ENCODE results near the gene PDE2A. TPM values are rescaled to one million over a fixed set of nuclear protein-coding genes. Genes with fewer than 3 reads are reported as not detected.

PDE2A gene
- total RNA-seq, 1 donor from 2014 or later = 403 TPM

DNA sequence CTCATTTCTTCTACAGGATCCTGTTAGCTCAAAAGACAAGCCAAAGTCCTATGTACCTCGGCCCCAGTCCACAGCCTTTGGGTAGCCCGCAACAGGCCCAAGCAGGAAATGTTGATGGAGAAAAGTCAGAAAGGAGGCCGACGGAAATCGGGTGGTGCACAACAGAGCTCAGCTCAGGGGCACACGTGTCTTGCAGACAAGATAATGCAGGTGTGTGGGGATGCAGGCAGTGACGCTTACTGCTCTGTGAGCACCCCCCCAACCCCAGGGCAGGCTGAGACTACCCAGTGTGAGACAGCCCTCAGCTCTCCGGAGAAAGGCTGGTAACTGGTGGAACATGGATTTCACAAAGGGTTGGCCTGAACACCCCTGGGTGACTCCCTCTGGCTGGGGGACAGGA, 4.3 kb upstream of the PDE2A start:
- Histone ChIP-seq H3K27ac (no peak overlapping the region), H3K4me1 (no peaks in the 10 kb centered on the region), H3K4me3 (no peak overlapping the region), H3K36me3 (no peaks in the 10 kb centered on the region), H3K9me3 (no peaks in the 10 kb centered on the region), H3K27me3 (peaks cover 17% of the 10 kb centered on the region)
- TF ChIP-seq, protein P1, sequence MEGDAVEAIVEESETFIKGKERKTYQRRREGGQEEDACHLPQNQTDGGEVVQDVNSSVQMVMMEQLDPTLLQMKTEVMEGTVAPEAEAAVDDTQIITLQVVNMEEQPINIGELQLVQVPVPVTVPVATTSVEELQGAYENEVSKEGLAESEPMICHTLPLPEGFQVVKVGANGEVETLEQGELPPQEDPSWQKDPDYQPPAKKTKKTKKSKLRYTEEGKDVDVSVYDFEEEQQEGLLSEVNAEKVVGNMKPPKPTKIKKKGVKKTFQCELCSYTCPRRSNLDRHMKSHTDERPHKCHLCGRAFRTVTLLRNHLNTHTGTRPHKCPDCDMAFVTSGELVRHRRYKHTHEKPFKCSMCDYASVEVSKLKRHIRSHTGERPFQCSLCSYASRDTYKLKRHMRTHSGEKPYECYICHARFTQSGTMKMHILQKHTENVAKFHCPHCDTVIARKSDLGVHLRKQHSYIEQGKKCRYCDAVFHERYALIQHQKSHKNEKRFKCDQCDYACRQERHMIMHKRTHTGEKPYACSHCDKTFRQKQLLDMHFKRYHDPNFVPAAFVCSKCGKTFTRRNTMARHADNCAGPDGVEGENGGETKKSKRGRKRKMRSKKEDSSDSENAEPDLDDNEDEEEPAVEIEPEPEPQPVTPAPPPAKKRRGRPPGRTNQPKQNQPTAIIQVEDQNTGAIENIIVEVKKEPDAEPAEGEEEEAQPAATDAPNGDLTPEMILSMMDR (IDR thresholded peaks at IDR 0.05) = no peak
- no peak for DNase-seq (ENCODE audit: low spot score in 2 of 2)
- intact Hi-C loops (cut with DNase I) = no loop called here

GRCh38 chr11:72676861-72677341, 2.7 kb upstream of the PDE2A start:
- H3K36me3 ChIP-seq = no peaks in the 10 kb centered on the region
- no peak overlapping the region for H3K27ac ChIP-seq
- intact Hi-C loops (cut with DNase I) = no loop called here
- no peak overlapping the region for H3K4me3 ChIP-seq
- no peak for DNase-seq (ENCODE audit: low spot score in 2 of 2)
- peaks cover 18% of the 10 kb centered on the region for H3K27me3 ChIP-seq
- TF ChIP-seq, protein P1 (IDR thresholded peaks at IDR 0.05) = no peak
- no peaks in the 10 kb centered on the region for H3K4me1 ChIP-seq
- H3K9me3 ChIP-seq = no peaks in the 10 kb centered on the region

DNA sequence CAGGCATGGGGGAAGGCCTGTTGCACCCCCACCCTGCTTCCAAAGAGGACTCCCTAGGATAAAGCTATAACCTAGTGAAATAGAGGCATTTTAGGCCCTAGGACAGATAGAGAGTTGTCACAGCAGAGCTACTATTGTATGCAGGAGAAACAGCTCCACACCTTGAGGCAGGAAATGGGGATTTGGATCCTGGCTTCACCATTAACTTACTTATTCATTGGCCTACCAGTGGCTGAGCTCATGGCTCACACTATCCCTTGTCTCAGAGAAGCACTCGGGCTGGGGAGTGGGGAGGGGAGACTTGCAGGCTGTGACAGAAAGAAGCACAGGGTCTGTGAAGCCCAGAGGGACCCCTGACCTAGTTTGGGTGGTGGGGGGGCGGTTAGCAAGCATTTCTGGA, 999 bp upstream of the PDE2A start:
- no peak for DNase-seq (ENCODE audit: low spot score in 2 of 2)
- intact Hi-C loops (cut with DNase I) = no loop called here
- Histone ChIP-seq H3K27ac (no peak overlapping the region), H3K9me3 (no peaks in the 10 kb centered on the region), H3K27me3 (peaks cover 18% of the 10 kb centered on the region), H3K36me3 (no peaks in the 10 kb centered on the region), H3K4me1 (no peaks in the 10 kb centered on the region), H3K4me3 (no peak overlapping the region)
- TF ChIP-seq, protein P1 (IDR thresholded peaks at IDR 0.05) = no peak

DNA sequence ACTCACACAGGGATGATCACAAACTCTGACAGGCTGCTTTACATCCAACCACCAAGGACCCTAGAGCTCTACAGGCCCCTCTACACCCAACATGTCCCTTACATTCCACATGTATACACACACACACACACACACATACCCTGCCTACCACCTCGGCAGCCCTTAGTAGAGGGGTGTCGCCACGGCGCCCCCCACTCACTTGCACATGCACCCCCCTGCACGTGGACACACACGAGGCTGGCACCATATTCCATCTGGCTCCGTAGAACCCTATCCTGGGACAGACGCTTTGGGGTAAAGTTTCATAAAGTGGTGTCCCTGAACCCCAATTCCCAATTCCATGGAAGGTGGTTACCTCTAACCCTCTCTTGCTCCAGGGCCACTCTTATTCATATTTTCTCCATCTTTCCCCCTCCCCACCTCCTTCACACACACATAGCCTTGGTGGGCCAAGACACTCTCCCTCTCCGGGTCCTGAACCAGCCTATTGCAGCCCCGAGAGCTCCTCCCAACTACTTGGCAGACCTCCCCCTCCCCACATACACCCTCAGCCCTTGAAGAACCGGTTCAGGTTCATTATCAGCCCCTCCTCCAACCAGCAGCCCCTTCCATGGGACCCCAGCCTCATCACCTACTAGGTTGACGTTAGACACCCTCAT, 809 bp downstream of the PDE2A start:
- no peak overlapping the region for H3K4me3 ChIP-seq
- H3K27ac ChIP-seq = no peak overlapping the region
- peaks cover 18% of the 10 kb centered on the region for H3K27me3 ChIP-seq
- no peaks in the 10 kb centered on the region for H3K9me3 ChIP-seq
- DNase-seq (ENCODE audit: low spot score in 2 of 2) = no peak
- H3K4me1 ChIP-seq = no peaks in the 10 kb centered on the region
- H3K36me3 ChIP-seq = no peaks in the 10 kb centered on the region
- TF ChIP-seq, protein P1 (IDR thresholded peaks at IDR 0.05) = no peak
- intact Hi-C loops (cut with DNase I) = no loop called here

GRCh38 chr11:72672597-72673238, 1.5 kb downstream of the PDE2A start:
- Histone ChIP-seq H3K36me3 (no peaks in the 10 kb centered on the region), H3K27me3 (peaks cover 14% of the 10 kb centered on the region), H3K4me1 (no peaks in the 10 kb centered on the region), H3K27ac (no peak overlapping the region), H3K9me3 (no peaks in the 10 kb centered on the region), H3K4me3 (no peak overlapping the region)
- TF ChIP-seq, protein P1 (IDR thresholded peaks at IDR 0.05) = no peak
- intact Hi-C loops (cut with DNase I) = no loop called here
- no peak for DNase-seq (ENCODE audit: low spot score in 2 of 2)
